ENCODE measurements around the gene PPM1E. TPM values are rescaled to one million over a fixed set of nuclear protein-coding genes. Genes with fewer than 3 reads are reported as not detected.

The PPM1E gene
- total and polyA plus RNA-seq, 7 donors = 0.01 to 0.24 (median 0.10) TPM; not detected in 3

DNA sequence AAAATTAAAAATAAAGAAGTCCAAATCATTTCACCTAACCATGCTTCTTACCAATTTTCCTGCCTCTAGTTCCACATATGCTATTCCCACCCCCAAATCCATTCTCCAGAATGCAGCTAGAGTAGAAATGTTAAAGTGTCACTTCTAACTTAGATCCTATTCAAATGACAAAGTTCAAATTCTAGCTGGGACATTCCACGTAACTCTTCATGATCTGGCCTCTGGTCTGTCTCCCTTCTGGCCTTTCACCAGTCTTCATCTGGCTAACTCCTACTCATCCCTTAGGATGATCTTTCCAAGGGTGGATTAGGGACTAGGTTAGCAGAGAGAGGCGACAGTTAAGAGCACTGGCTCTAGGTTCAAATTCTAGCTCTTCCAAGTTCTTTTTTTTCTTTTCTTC is 253.1 kb downstream of the PPM1E start:
- no peaks in the 10 kb centered on the region for H3K27me3 ChIP-seq (ENCODE audit: insufficient read depth in 3 of 3, low read length in 2 of 3)
- peaks cover 0 to 53% of the 10 kb centered on the region in 2 donors for H3K36me3 ChIP-seq (ENCODE audit: insufficient read depth in 1 of 2, low read depth in 1 of 2)
- no peak overlapping the region for H3K4me3 ChIP-seq
- ATAC-seq (no peak), DNase-seq (no peak)
- no peaks in the 10 kb centered on the region for H3K4me1 ChIP-seq
- no peaks in the 10 kb centered on the region for H3K9me3 ChIP-seq
- no peak for TF ChIP-seq CTCF (IDR thresholded peaks at IDR 0.05)
- H3K27ac ChIP-seq = no peak overlapping the region
- intact Hi-C loops (cut with DNase I) = loop anchor here (5.0 to 10.0 kb wide), 2 partner anchors 294 to 296 kb away; no protein-coding TSS in a partner anchor
- 88 to 98% (median 92%) methylated on average over 2 of the region's 2 CpGs for WGBS, 3 donors

GRCh38 chr17:59010026-59010425 is 254.4 kb downstream of the PPM1E start:
- Histone ChIP-seq H3K27me3 (ENCODE audit: insufficient read depth in 3 of 3, low read length in 2 of 3) (no peaks in the 10 kb centered on the region), H3K4me1 (no peaks in the 10 kb centered on the region), H3K9me3 (no peaks in the 10 kb centered on the region), H3K36me3 (ENCODE audit: insufficient read depth in 1 of 2, low read depth in 1 of 2) (peaks cover 0 to 53% of the 10 kb centered on the region in 2 donors), H3K27ac (no peak overlapping the region), H3K4me3 (no peak overlapping the region)
- intact Hi-C loops (cut with DNase I) = no loop called here
- no peak for TF ChIP-seq CTCF (IDR thresholded peaks at IDR 0.05)
- DNase-seq (no peak), ATAC-seq (no peak)
- 80 to 91% (median 91%) methylated on average over 2 of the region's 2 CpGs for WGBS, 3 donors

GRCh38 chr17:59011975-59012374 is 256.3 kb downstream of the PPM1E start:
- intact Hi-C loops (cut with DNase I) = no loop called here
- TF ChIP-seq CTCF (IDR thresholded peaks at IDR 0.05) = no peak
- H3K27me3 ChIP-seq (ENCODE audit: insufficient read depth in 3 of 3, low read length in 2 of 3) = no peaks in the 10 kb centered on the region
- peaks cover 0 to 63% of the 10 kb centered on the region in 2 donors for H3K36me3 ChIP-seq (ENCODE audit: insufficient read depth in 1 of 2, low read depth in 1 of 2)
- WGBS, 3 donors = 94 to 98% (median 94%) methylated on average over 2 of the region's 2 CpGs
- no peak overlapping the region for H3K4me3 ChIP-seq
- DNase-seq (no peak), ATAC-seq (no peak)
- no peaks in the 10 kb centered on the region for H3K9me3 ChIP-seq
- no peak overlapping the region for H3K27ac ChIP-seq
- H3K4me1 ChIP-seq = no peaks in the 10 kb centered on the region

GRCh38 chr17:59018019-59018418 is 262.4 kb downstream of the PPM1E start:
- no peaks in the 10 kb centered on the region for H3K9me3 ChIP-seq
- intact Hi-C loops (cut with DNase I) = no loop called here
- no peaks in the 10 kb centered on the region for H3K4me1 ChIP-seq
- ATAC-seq = no peak
- 89 to 95% (median 90%) methylated on average over 1 of the region's 1 CpG for WGBS, 3 donors
- no peaks in the 10 kb centered on the region for H3K27me3 ChIP-seq (ENCODE audit: insufficient read depth in 3 of 3, low read length in 2 of 3)
- H3K4me3 ChIP-seq = no peak overlapping the region
- peaks cover 0 to 21% of the 10 kb centered on the region in 2 donors for H3K36me3 ChIP-seq (ENCODE audit: insufficient read depth in 1 of 2, low read depth in 1 of 2)
- DNase-seq = no peak
- no peak overlapping the region for H3K27ac ChIP-seq
- no peak for TF ChIP-seq CTCF (IDR thresholded peaks at IDR 0.05)

DNA sequence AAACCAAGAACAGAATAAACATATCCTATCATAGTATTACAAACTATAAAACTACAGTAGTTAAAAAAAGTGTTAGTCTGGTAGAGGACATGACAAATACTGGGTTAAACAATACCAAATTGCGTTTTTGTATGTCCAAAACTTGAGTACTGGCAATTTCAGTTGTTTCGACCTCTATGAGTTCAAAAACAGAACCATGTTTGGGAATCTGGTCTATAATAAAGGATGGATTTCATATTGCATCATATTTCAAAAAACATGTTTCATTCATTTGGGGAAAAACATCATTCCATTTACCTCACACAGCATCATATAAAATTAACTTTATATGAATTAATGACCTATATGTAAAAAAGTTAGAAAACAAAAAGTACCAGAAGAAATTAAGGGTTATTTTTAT is 269.3 kb downstream of the PPM1E start:
- H3K27ac ChIP-seq = no peak overlapping the region
- ATAC-seq = no peak
- H3K9me3 ChIP-seq = no peaks in the 10 kb centered on the region
- peaks cover 20% of the 10 kb centered on the region for H3K4me1 ChIP-seq
- intact Hi-C loops (cut with DNase I) = no loop called here
- WGBS, 3 donors = 90 to 96% (median 94%) methylated on average over 2 of the region's 2 CpGs
- TF ChIP-seq CTCF (IDR thresholded peaks at IDR 0.05) = no peak
- no peak for DNase-seq
- peaks cover 0 to 13% of the 10 kb centered on the region in 2 donors for H3K36me3 ChIP-seq (ENCODE audit: insufficient read depth in 1 of 2, low read depth in 1 of 2)
- H3K4me3 ChIP-seq = no peak overlapping the region
- H3K27me3 ChIP-seq (ENCODE audit: insufficient read depth in 3 of 3, low read length in 2 of 3) = no peaks in the 10 kb centered on the region

Data from psoas muscle (tissue), 8 donors.